ENCODE data around the gene RRAS2.

- TF ChIP-seq, protein P1, sequence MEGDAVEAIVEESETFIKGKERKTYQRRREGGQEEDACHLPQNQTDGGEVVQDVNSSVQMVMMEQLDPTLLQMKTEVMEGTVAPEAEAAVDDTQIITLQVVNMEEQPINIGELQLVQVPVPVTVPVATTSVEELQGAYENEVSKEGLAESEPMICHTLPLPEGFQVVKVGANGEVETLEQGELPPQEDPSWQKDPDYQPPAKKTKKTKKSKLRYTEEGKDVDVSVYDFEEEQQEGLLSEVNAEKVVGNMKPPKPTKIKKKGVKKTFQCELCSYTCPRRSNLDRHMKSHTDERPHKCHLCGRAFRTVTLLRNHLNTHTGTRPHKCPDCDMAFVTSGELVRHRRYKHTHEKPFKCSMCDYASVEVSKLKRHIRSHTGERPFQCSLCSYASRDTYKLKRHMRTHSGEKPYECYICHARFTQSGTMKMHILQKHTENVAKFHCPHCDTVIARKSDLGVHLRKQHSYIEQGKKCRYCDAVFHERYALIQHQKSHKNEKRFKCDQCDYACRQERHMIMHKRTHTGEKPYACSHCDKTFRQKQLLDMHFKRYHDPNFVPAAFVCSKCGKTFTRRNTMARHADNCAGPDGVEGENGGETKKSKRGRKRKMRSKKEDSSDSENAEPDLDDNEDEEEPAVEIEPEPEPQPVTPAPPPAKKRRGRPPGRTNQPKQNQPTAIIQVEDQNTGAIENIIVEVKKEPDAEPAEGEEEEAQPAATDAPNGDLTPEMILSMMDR (IDR thresholded peaks at IDR 0.05; ENCODE audit: borderline replicate concordance, extremely low read depth, low read length, poor library complexity, severe bottlenecking), result no peak
- TF ChIP-seq EZH2 (IDR thresholded peaks at IDR 0.05; ENCODE audit: borderline replicate concordance, low read depth, low read length, severe bottlenecking), result no peak
These were observed 3.6 kb upstream of the RRAS2 start for GRCh38 chr11:14362611-14363010.

Measured in DND-41 (cell line).